Ishikawa (cell line): ENCODE results near the gene CCR8.

Experiments
- CEBPB ChIP-seq: IDR thresholded peaks from 2 replicates; pipeline ENCODE4 v1.6.1; 2012
- CREB1 ChIP-seq: IDR thresholded peaks from 2 replicates; pipeline ENCODE4 v1.6.1; 2012; ENCODE audit warnings: low read depth
- EGR1 ChIP-seq: IDR thresholded peaks from 2 replicates; pipeline ENCODE4 v1.6.1; 2012
- EP300 ChIP-seq: IDR thresholded peaks from 2 replicates; pipeline ENCODE4 v1.6.1; 2012; ENCODE audit warnings: borderline replicate concordance
- FOXM1 ChIP-seq: IDR thresholded peaks from 2 replicates; pipeline ENCODE4 v1.6.1; 2012; ENCODE audit warnings: low read depth, borderline replicate concordance
- MAX ChIP-seq: IDR thresholded peaks from 2 replicates; pipeline ENCODE4 v1.6.1; 2012
- NFIC ChIP-seq: IDR thresholded peaks from 2 replicates; pipeline ENCODE4 v1.6.1; 2012
- RAD21 ChIP-seq: IDR thresholded peaks from 2 replicates; pipeline ENCODE4 v1.6.1; 2012; ENCODE audit warnings: low read depth
- REST ChIP-seq: IDR thresholded peaks from 2 replicates; pipeline ENCODE4 v1.6.1; 2012; ENCODE audit warnings: low read depth, mild to moderate bottlenecking
- TAF1 ChIP-seq: IDR thresholded peaks from 2 replicates; pipeline ENCODE4 v1.6.1; 2012; ENCODE audit warnings: low read depth, mild to moderate bottlenecking
- TCF12 ChIP-seq: IDR thresholded peaks from 2 replicates; pipeline ENCODE4 v1.6.1; 2012; ENCODE audit warnings: low read depth
- TEAD4 ChIP-seq: IDR thresholded peaks from 2 replicates; pipeline ENCODE4 v1.6.1; 2012
- USF1 ChIP-seq: IDR thresholded peaks from 2 replicates; pipeline ENCODE4 v1.6.1; 2012
- YY1 ChIP-seq: IDR thresholded peaks from 2 replicates; pipeline ENCODE4 v1.6.1; 2012; ENCODE audit warnings: low read depth
- ZBTB7A ChIP-seq: IDR thresholded peaks from 2 replicates; pipeline ENCODE4 v1.6.1; 2012; ENCODE audit warnings: low read depth

CCR8 gene

GRCh38 chr3:39323494-39323893 is 6.0 kb upstream of the CCR8 start:
- no peak for TF ChIP-seq FOXM1
- TF ChIP-seq YY1, result no peak
- TF ChIP-seq TEAD4, result no peak
- no peak for TF ChIP-seq REST
- no peak for TF ChIP-seq EGR1
- TF ChIP-seq TCF12, result no peak
- no peak for TF ChIP-seq CEBPB
- TF ChIP-seq CREB1, result no peak
- no peak for TF ChIP-seq EP300
- no peak for TF ChIP-seq NFIC
- no peak for TF ChIP-seq USF1
- TF ChIP-seq MAX, result no peak
- no peak for TF ChIP-seq ZBTB7A
- no peak for TF ChIP-seq TAF1
- no peak for TF ChIP-seq RAD21

- no peak for TF ChIP-seq EP300
- TF ChIP-seq FOXM1, result no peak
- TF ChIP-seq TCF12, result no peak
- TF ChIP-seq ZBTB7A, result no peak
- TF ChIP-seq USF1, result no peak
- TF ChIP-seq EGR1, result no peak
- TF ChIP-seq NFIC, result no peak
- TF ChIP-seq YY1, result no peak
- TF ChIP-seq CEBPB, result no peak
- TF ChIP-seq REST, result no peak
Measured at GRCh38 chr3:39325236-39325635, 4.3 kb upstream of the CCR8 start.

GRCh38 chr3:39327053-39327745 is 2.3 kb upstream of the CCR8 start:
- TF ChIP-seq EP300, result no peak
- no peak for TF ChIP-seq FOXM1

GRCh38 chr3:39327746-39328349 is 1.7 kb upstream of the CCR8 start:
- TF ChIP-seq ZBTB7A (no peak), CREB1 (no peak), TCF12 (no peak), TAF1 (no peak), RAD21 (no peak), REST (no peak), USF1 (no peak), YY1 (no peak), NFIC (no peak), CEBPB (no peak), EP300 (no peak), MAX (no peak), EGR1 (no peak), TEAD4 (no peak)
